ENCODE measurements around the gene LHFPL2. TPM values are rescaled to one million over a fixed set of nuclear protein-coding genes. Genes with fewer than 3 reads are reported as not detected.

LHFPL2 gene
- total RNA-seq, 1 experiment from 2014 or later, result 49.7 TPM

DNA sequence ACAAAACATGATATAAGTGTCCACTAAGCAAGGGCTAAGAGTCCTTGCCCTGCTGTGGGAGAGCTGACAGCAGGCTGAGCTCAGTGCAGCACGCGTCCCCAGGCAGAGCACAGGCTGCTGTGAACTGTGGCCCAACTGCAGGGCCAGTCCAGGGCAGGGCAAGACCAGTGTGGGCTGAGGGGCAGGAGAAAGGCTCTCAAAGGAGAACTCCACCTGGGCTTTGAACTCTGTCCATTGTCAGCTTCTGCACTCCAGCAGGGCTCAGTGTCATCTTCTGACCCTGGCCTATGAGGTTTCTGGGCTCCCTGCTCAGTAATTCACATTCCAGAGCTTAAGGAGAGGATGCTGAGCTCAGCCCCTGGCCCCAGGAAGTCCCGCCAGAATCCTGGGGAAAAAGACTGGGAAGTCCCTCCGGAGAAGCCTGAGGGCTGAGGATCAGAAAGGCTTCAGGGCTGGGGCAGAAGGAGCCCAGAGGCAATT, 37.4 kb downstream of the LHFPL2 start:
- Mint-ChIP-seq H3K4me1 (ENCODE audit: low read depth, unreplicated experiment) (peaks cover 38% of the 10 kb centered on the region), H3K4me3 (ENCODE audit: unreplicated experiment) (no peak overlapping the region), H3K27me3 (ENCODE audit: insufficient read depth, unreplicated experiment) (no peaks in the 10 kb centered on the region), H3K36me3 (ENCODE audit: insufficient read depth, unreplicated experiment) (peaks cover 24% of the 10 kb centered on the region), H3K27ac (ENCODE audit: unreplicated experiment) (peak overlapping the region; percentile 73), H3K9me3 (ENCODE audit: unreplicated experiment) (no peaks in the 10 kb centered on the region)
- intact Hi-C loops (cut with micrococcal nuclease; ENCODE audit: unreplicated experiment), result no loop called here
- DNase-seq, result peak in 1 of 2 experiments; percentile 58
- TF ChIP-seq, protein P1, sequence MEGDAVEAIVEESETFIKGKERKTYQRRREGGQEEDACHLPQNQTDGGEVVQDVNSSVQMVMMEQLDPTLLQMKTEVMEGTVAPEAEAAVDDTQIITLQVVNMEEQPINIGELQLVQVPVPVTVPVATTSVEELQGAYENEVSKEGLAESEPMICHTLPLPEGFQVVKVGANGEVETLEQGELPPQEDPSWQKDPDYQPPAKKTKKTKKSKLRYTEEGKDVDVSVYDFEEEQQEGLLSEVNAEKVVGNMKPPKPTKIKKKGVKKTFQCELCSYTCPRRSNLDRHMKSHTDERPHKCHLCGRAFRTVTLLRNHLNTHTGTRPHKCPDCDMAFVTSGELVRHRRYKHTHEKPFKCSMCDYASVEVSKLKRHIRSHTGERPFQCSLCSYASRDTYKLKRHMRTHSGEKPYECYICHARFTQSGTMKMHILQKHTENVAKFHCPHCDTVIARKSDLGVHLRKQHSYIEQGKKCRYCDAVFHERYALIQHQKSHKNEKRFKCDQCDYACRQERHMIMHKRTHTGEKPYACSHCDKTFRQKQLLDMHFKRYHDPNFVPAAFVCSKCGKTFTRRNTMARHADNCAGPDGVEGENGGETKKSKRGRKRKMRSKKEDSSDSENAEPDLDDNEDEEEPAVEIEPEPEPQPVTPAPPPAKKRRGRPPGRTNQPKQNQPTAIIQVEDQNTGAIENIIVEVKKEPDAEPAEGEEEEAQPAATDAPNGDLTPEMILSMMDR (IDR thresholded peaks at IDR 0.05; ENCODE audit: insufficient read depth in 1 of 2, low read depth in 1 of 2, low read length in 1 of 2, severe bottlenecking in 1 of 2, unreplicated experiment in 1 of 2), result no peak
- Histone ChIP-seq H3K9me3 (no peaks in the 10 kb centered on the region), H3K27me3 (replicated peaks; ENCODE audit: control insufficient read depth, insufficient read depth, low read length) (no peaks in the 10 kb centered on the region), H3K36me3 (ENCODE audit: control insufficient read depth, insufficient read depth, low read length) (no peaks in the 10 kb centered on the region), H3K4me3 (ENCODE audit: low read depth, low read length) (no peak overlapping the region), H3K4me1 (peaks cover 37% of the 10 kb centered on the region)
- ChIA-PET CTCF (interaction anchor here (0.6 kb wide), 1 partner anchor 33 kb away, joined by 3 read pairs; no protein-coding TSS in a partner anchor), POLR2A (interaction anchor here (0.6 kb wide), 1 partner anchor 37 kb away, joined by 3 read pairs; no protein-coding TSS in a partner anchor)
- no TSS peak for BruUV-seq (replicated peaks)

DNA sequence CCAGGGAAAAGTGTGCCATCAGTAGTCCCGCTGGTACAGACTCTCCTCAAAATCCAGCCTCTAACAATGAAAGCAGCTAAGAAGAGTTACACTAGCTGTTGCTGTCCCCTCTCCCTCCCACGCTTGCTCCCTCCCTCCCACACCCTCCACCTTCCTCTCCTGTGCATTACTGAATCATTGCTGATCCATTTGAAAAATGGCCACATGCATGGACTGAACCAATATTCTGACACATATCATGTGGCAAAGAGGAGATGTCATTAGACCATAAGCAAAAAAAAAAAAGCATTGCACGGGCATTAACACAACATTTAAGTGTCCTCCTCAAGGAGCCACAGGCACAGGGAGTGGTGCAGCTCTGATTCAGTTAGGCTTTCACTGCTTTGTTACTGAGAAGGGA, 37.9 kb downstream of the LHFPL2 start:
- CTCF ChIA-PET, result no interaction called here
- Histone ChIP-seq H3K36me3 (ENCODE audit: control insufficient read depth, insufficient read depth, low read length) (no peaks in the 10 kb centered on the region), H3K4me3 (ENCODE audit: low read depth, low read length) (no peak overlapping the region), H3K27me3 (replicated peaks; ENCODE audit: control insufficient read depth, insufficient read depth, low read length) (no peaks in the 10 kb centered on the region), H3K4me1 (peaks cover 42% of the 10 kb centered on the region), H3K9me3 (no peaks in the 10 kb centered on the region)
- Mint-ChIP-seq H3K4me3 (ENCODE audit: unreplicated experiment) (no peak overlapping the region), H3K27me3 (ENCODE audit: insufficient read depth, unreplicated experiment) (no peaks in the 10 kb centered on the region), H3K36me3 (ENCODE audit: insufficient read depth, unreplicated experiment) (peaks cover 18% of the 10 kb centered on the region), H3K9me3 (ENCODE audit: unreplicated experiment) (no peaks in the 10 kb centered on the region), H3K27ac (ENCODE audit: unreplicated experiment) (no peak overlapping the region), H3K4me1 (ENCODE audit: low read depth, unreplicated experiment) (peaks cover 37% of the 10 kb centered on the region)
- intact Hi-C loops (cut with micrococcal nuclease; ENCODE audit: unreplicated experiment), result no loop called here
- no TSS peak for BruUV-seq (replicated peaks)
- TF ChIP-seq, protein P1 (IDR thresholded peaks at IDR 0.05; ENCODE audit: insufficient read depth in 1 of 2, low read depth in 1 of 2, low read length in 1 of 2, severe bottlenecking in 1 of 2, unreplicated experiment in 1 of 2), result no peak
- DNase-seq, result no peak
- POLR2A ChIA-PET, result interaction anchor here (0.6 kb wide), 1 partner anchor 37 kb away, joined by 3 read pairs; no protein-coding TSS in a partner anchor

DNA sequence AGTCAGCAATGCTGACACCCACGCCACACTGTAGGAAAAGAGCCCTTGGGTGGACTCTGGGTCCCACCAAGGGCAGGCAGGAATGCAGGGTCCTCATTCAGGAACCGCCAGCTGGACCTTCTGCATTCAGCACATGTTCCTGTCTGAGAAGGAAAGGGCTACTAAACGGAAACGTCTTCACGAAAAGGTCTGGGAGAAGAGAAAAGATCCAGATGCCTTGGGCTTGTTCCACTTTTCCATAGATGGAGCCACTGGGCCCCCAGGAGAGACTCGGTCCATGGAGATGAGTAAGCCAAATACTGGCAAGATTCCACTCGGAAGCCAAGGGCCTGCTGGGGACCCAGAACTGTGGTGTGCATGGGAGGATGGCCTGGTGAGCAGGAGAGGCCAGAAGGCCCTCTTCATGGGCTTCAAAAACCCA, 38.4 kb downstream of the LHFPL2 start:
- Mint-ChIP-seq H3K4me3 (ENCODE audit: unreplicated experiment) (no peak overlapping the region), H3K27me3 (ENCODE audit: insufficient read depth, unreplicated experiment) (no peaks in the 10 kb centered on the region), H3K27ac (ENCODE audit: unreplicated experiment) (no peak overlapping the region), H3K4me1 (ENCODE audit: low read depth, unreplicated experiment) (peaks cover 37% of the 10 kb centered on the region), H3K36me3 (ENCODE audit: insufficient read depth, unreplicated experiment) (peaks cover 17% of the 10 kb centered on the region), H3K9me3 (ENCODE audit: unreplicated experiment) (no peaks in the 10 kb centered on the region)
- intact Hi-C loops (cut with micrococcal nuclease; ENCODE audit: unreplicated experiment), result no loop called here
- no peaks in the 10 kb centered on the region for H3K27me3 ChIP-seq (replicated peaks; ENCODE audit: control insufficient read depth, insufficient read depth, low read length)
- no peaks in the 10 kb centered on the region for H3K36me3 ChIP-seq (ENCODE audit: control insufficient read depth, insufficient read depth, low read length)
- CTCF ChIA-PET, result no interaction called here
- no TSS peak for BruUV-seq (replicated peaks)
- H3K9me3 ChIP-seq, result no peaks in the 10 kb centered on the region
- no peak for DNase-seq
- peaks cover 47% of the 10 kb centered on the region for H3K4me1 ChIP-seq
- H3K4me3 ChIP-seq (ENCODE audit: low read depth, low read length), result no peak overlapping the region
- POLR2A ChIA-PET, result no interaction called here
- TF ChIP-seq, protein P1 (IDR thresholded peaks at IDR 0.05; ENCODE audit: insufficient read depth in 1 of 2, low read depth in 1 of 2, low read length in 1 of 2, severe bottlenecking in 1 of 2, unreplicated experiment in 1 of 2), result no peak

Measured in Caco-2 (cell line).